GM19035 (cell line): ENCODE measurements around the gene NUP205.

ENCODE experiments used
- ATAC-seq: cut with Tn5 transposase; IDR thresholded peaks from one replicate; pipeline ENCODE4 v1.9.1; 2021; ENCODE audit not compliant: unreplicated experiment

The NUP205 gene

GRCh38 chr7:135697276-135698049 is 139.7 kb downstream of the NUP205 start:
- ATAC-seq, result no peak
